Forelimb muscle (tissue), 1 donor: ENCODE data around the gene SAMD4B. TPM values are rescaled to one million over a fixed set of nuclear protein-coding genes. Genes with fewer than 3 reads are reported as not detected.
A peak's percentile ranks its signal among the peaks of the same experiment; 100 is the strongest.
"Not testable (repeated sequence)": the region's sequence is repeated elsewhere in the genome, so short reads cannot be mapped to it uniquely, and the experiment has no call there.

Experiments used
- DNase-seq: peaks from one replicate; pipeline ENCODE4 v3.0.0-alpha.2; 2013; ENCODE audit warnings: low read depth
- polyA plus RNA-seq: library from polyadenylated mRNA; unstranded; fragments of 120-200 nt; gene quantifications from one replicate; pipeline ENCODE4 v1.2.1, GENCODE V29; 2013; ENCODE audit not compliant: insufficient read length

SAMD4B gene
- polyA plus RNA-seq, 1 donor = 79.3 TPM

- DNase-seq = no peak
Measured at GRCh38 chr19:39365531-39365930, 23.3 kb downstream of the SAMD4B start.

- DNase-seq = no peak
Measured at GRCh38 chr19:39369200-39369599, 27.0 kb downstream of the SAMD4B start.

GRCh38 chr19:39370735-39371134 lies 28.5 kb downstream of the SAMD4B start:
- DNase-seq = no peak

GRCh38 chr19:39372047-39372802 lies 30.0 kb downstream of the SAMD4B start:
- peak; percentile 67 for DNase-seq

- DNase-seq = no peak
Measured at GRCh38 chr19:39372941-39373340, 30.7 kb downstream of the SAMD4B start.

GRCh38 chr19:39375929-39376328 lies 33.7 kb downstream of the SAMD4B start:
- DNase-seq = no peak

- DNase-seq = no peak
Measured at GRCh38 chr19:39377373-39378362, 35.4 kb downstream of the SAMD4B start.

- DNase-seq = not testable (repeated sequence)
Measured at GRCh38 chr19:39379366-39379765, 37.1 kb downstream of the SAMD4B start.

GRCh38 chr19:39379865-39380396 lies 37.7 kb downstream of the SAMD4B start:
- no peak for DNase-seq

- no peak for DNase-seq
Measured at GRCh38 chr19:39380521-39381502, 38.6 kb downstream of the SAMD4B start.

GRCh38 chr19:39381910-39382611 lies 39.8 kb downstream of the SAMD4B start:
- DNase-seq = no peak

- no peak for DNase-seq
Measured at GRCh38 chr19:39382991-39383828, 41.0 kb downstream of the SAMD4B start.

- no peak for DNase-seq
Measured at GRCh38 chr19:39384839-39385568, 42.8 kb downstream of the SAMD4B start.

- DNase-seq = no peak
Measured at GRCh38 chr19:39385629-39386411, 43.6 kb downstream of the SAMD4B start.

- no peak for DNase-seq
Measured at GRCh38 chr19:39386557-39386956, 44.3 kb downstream of the SAMD4B start.

GRCh38 chr19:39388657-39389056 lies 46.4 kb downstream of the SAMD4B start:
- no peak for DNase-seq

GRCh38 chr19:39389631-39390414 lies 47.6 kb downstream of the SAMD4B start:
- DNase-seq = no peak
